Retinal pigment epithelial cell (primary cell): ENCODE data around the gene EGLN2.
A peak's percentile ranks its signal among the peaks of the same experiment; 100 is the strongest.
"Not testable (repeated sequence)": the region's sequence is repeated elsewhere in the genome, so short reads cannot be mapped to it uniquely, and the experiment has no call there.

ENCODE experiments used
- DNase-seq: peaks from one replicate; pipeline ENCODE4 v3.0.0-alpha.2; 2010; ENCODE audit warnings: low read depth
- H3K4me3 ChIP-seq: 2 replicates; pipeline ENCODE4 v1.5.1; 2011; ENCODE audit warnings: mild to moderate bottlenecking, low read length, control low read depth, moderate library complexity
- TF ChIP-seq, protein P1 (sequence below): conservative IDR thresholded peaks from 2 replicates; pipeline ENCODE4 v1.5.1; 2011; ENCODE audit warnings: low read depth, low read length, control low read depth, inconsistent platforms

The EGLN2 gene

GRCh38 chr19:40809358-40810086 is 10.5 kb downstream of the EGLN2 start:
- H3K4me3 ChIP-seq: no peak overlapping the region
- DNase-seq: no peak
- TF ChIP-seq, protein P1, sequence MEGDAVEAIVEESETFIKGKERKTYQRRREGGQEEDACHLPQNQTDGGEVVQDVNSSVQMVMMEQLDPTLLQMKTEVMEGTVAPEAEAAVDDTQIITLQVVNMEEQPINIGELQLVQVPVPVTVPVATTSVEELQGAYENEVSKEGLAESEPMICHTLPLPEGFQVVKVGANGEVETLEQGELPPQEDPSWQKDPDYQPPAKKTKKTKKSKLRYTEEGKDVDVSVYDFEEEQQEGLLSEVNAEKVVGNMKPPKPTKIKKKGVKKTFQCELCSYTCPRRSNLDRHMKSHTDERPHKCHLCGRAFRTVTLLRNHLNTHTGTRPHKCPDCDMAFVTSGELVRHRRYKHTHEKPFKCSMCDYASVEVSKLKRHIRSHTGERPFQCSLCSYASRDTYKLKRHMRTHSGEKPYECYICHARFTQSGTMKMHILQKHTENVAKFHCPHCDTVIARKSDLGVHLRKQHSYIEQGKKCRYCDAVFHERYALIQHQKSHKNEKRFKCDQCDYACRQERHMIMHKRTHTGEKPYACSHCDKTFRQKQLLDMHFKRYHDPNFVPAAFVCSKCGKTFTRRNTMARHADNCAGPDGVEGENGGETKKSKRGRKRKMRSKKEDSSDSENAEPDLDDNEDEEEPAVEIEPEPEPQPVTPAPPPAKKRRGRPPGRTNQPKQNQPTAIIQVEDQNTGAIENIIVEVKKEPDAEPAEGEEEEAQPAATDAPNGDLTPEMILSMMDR: no peak

DNA sequence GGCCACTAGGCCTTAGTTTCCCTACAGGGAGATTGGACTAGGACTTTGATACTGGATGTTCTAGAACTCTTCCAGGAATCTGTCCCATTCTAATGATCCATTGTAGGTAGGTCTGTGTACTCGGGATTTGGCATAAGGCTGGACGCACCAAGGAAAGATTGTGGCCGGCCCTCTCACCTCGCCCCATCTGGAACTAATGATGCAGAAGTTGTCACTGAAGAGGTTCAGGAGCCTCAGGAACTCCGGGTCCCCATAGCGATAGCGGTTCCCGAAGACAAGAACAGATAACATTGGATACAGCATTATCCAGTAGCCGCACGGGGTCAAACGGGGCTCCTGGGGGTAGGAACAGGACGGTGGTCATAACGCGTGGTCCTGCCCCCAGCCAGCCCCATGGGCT is 11.2 kb downstream of the EGLN2 start:
- H3K4me3 ChIP-seq: no peak overlapping the region
- TF ChIP-seq, protein P1: no peak
- no peak for DNase-seq

GRCh38 chr19:40810649-40811408 is 11.8 kb downstream of the EGLN2 start:
- DNase-seq: not testable (repeated sequence)
- peak overlapping the region; percentile 55 for H3K4me3 ChIP-seq

- DNase-seq: no peak
- H3K4me3 ChIP-seq: peak overlapping the region; percentile 14
- TF ChIP-seq, protein P1: no peak
Measured at GRCh38 chr19:40811478-40812341, 12.7 kb downstream of the EGLN2 start.

DNA sequence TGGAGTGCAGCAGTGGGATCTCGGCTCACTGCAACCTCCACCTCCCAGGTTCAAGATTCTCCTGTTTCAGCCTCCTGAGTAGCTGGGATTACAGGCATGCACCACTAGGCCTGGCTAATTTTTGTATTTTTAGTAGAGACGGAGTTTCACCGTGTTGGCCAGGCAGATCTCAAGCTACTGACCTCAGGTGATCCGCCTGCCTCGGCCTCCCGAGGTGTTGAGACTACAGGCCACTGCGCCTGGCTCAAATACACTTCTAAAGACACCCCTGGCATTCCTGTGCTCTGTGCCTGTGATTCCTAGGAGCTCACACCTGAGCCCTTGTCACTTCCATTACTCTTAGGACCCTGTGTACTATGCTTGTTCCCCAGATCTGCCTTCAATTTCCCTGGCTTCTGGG is 13.6 kb downstream of the EGLN2 start:
- H3K4me3 ChIP-seq, DNase-seq: not testable (repeated sequence)

GRCh38 chr19:40813182-40813581 is 14.2 kb downstream of the EGLN2 start:
- DNase-seq: no peak
- TF ChIP-seq, protein P1: no peak
- H3K4me3 ChIP-seq: no peak overlapping the region

DNA sequence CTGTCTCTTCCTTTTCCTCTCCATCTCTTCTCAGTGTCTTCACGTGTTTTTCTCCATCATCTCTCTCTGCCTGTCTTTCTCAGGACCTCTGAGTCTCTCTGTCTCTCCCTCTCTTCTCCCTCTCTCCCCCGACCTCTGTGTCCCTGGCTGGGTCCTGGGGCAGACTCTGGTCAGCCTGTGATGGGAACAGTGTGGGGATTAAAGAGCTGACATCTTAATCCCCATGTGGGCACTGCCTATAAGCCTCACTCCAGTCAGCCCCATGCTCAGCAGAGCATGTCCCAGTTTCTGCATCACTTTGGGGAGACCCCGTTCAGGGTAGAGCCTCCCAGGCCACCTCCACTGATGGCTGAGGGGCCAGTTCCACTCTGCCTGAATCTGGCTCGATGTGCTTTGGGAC is 16.2 kb downstream of the EGLN2 start:
- no peak overlapping the region for H3K4me3 ChIP-seq
- DNase-seq: no peak
- TF ChIP-seq, protein P1: no peak
